ENCODE measurements around the gene SAMM50.

DNA sequence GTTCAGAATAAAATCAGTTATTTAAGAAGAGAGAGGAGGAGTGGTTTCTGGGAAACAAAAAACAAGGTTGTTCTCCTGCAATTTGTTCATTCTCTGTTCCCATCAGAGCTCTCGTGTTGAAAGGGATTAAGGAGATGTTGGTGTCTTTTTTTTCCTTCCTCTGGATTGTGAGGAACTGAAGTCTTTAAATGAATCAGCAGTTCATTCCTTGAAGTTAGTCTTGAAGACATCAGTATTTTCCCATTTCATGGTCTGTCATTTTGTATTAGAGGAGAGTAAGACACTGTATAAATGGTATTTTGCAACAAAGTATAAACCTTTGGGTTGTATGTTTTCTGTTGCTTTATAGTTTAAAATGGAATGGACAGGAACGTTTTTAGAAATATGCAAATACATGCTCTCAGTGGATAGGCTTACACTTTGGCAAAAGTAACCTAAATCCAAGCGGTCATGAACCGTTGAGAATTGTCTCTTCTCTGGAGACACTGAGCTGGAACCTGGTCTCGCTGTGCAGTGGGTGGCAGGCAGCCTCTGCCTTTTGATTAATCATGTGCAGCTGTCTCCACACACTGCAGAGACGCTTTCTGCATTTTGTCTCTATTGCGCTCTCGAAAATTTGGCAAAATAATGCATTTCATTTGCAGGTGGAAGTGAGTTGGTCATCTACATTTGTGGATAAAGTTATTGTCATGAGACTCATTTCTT, 33.0 kb downstream of the SAMM50 start:
- no peak for TF ChIP-seq EZH2 (IDR thresholded peaks at IDR 0.05)
- TF ChIP-seq, protein P1, sequence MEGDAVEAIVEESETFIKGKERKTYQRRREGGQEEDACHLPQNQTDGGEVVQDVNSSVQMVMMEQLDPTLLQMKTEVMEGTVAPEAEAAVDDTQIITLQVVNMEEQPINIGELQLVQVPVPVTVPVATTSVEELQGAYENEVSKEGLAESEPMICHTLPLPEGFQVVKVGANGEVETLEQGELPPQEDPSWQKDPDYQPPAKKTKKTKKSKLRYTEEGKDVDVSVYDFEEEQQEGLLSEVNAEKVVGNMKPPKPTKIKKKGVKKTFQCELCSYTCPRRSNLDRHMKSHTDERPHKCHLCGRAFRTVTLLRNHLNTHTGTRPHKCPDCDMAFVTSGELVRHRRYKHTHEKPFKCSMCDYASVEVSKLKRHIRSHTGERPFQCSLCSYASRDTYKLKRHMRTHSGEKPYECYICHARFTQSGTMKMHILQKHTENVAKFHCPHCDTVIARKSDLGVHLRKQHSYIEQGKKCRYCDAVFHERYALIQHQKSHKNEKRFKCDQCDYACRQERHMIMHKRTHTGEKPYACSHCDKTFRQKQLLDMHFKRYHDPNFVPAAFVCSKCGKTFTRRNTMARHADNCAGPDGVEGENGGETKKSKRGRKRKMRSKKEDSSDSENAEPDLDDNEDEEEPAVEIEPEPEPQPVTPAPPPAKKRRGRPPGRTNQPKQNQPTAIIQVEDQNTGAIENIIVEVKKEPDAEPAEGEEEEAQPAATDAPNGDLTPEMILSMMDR (IDR thresholded peaks at IDR 0.05 in 2 of 3, conservative IDR thresholded peaks at IDR 0.05 in 1 of 3; ENCODE audit: borderline replicate concordance in 1 of 3, insufficient read depth in 1 of 3, low read depth in 2 of 3, low read length in 2 of 3), result no peak
- no peak for TF ChIP-seq ZFX (IDR thresholded peaks at IDR 0.05)
- TF ChIP-seq POLR2AphosphoS5 (IDR thresholded peaks at IDR 0.05; ENCODE audit: low read depth, low read length), result no peak
- TF ChIP-seq POLR2A (IDR thresholded peaks at IDR 0.05; ENCODE audit: borderline replicate concordance, extremely low read depth, insufficient read depth, insufficient read length), result no peak
